Left lung (tissue), 10 donors: ENCODE measurements around the gene SLC6A19. TPM values are rescaled to one million over a fixed set of nuclear protein-coding genes. Genes with fewer than 3 reads are reported as not detected.

Experiments
- ATAC-seq: fragments of 200-7000 bp; cut with Tn5 transposase; one replicate; pipeline ENCODE4 v1.9.1; 2020; ENCODE audit warnings: moderate library complexity
- DNase-seq, 4 donors: peaks; one replicate each; pipeline ENCODE4 v3.0.0-alpha.2; 2013 to 2020
- H3K27ac ChIP-seq, 2 donors: fragments of 200-600 bp; sonication (generic) in 1 of 2; one replicate each; pipeline versions ENCODE4 v1.5.0 to v1.8.0; 2020 to 2021
- H3K27me3 ChIP-seq, 2 donors: fragments of 200-600 bp; sonication (generic) in 1 of 2; one replicate each; pipeline versions ENCODE4 v1.5.0 to v1.8.0; 2020 to 2021
- H3K36me3 ChIP-seq, 2 donors: fragments of 200-600 bp; sonication (generic) in 1 of 2; one replicate each; pipeline versions ENCODE4 v1.5.0 to v1.8.0; 2020 to 2021
- H3K4me1 ChIP-seq, 2 donors: fragments of 200-600 bp; one replicate each; pipeline ENCODE4 v1.8.0; 2021
- H3K4me3 ChIP-seq, 2 donors: fragments of 200-600 bp; sonication (generic) in 1 of 2; one replicate each; pipeline versions ENCODE4 v1.5.0 to v1.8.0; 2020 to 2021; ENCODE audit warnings: mild to moderate bottlenecking in 1 of 2
- H3K9me3 ChIP-seq, 2 donors: fragments of 200-600 bp; sonication (generic) in 1 of 2; one replicate each; pipeline versions ENCODE4 v1.5.0 to v1.8.0; 2020 to 2021
- CTCF ChIP-seq, 2 donors: fragments of 200-600 bp; sonication (generic) in 1 of 2; IDR thresholded peaks; one replicate each; pipeline versions ENCODE4 v1.5.0 to v1.8.0; 2021; ENCODE audit warnings: antibody characterized with exemption in 2 of 2
- intact Hi-C, 2 donors: fragments of 100-400 bp; cut with DNase I; formaldehyde crosslinking; loops; one replicate each; pipeline versions ENCODE4 v1.11.2 to v1.14.2; 2022
- polyA plus RNA-seq, 6 donors: library from polyadenylated mRNA; unstranded; fragments of 120-200 nt; gene quantifications; one replicate each; pipeline ENCODE4 v1.2.1, GENCODE V29; 2013; ENCODE audit not compliant: insufficient read length in 6 of 6
- total RNA-seq, 2 donors: library from RNA; stranded (reverse); fragmentation: NEBNext Ultra II Directional; extraction: Animal tissue kit (Norgen Biotek cat#: 25700); gene quantifications; one replicate each; pipeline ENCODE4 v1.2.1, GENCODE V29; 2021
- donor health status: DM: no; HTN: yes; CAD: no.
- donor health status: DM: no; HTN: no; CAD: no.

The SLC6A19 gene
- total and polyA plus RNA-seq, 8 donors, result 0.04 to 0.54 (median 0.19) TPM; not detected in 2

GRCh38 chr5:1162751-1163150 lies 38.6 kb upstream of the SLC6A19 start:
- no peaks in the 10 kb centered on the region for H3K36me3 ChIP-seq
- peaks cover 0 to 5% of the 10 kb centered on the region in 2 donors for H3K4me1 ChIP-seq
- intact Hi-C loops, result loop anchor here in 1 of 2 donors (10.0 kb wide), 1 partner anchor 492 kb away; no protein-coding TSS in a partner anchor
- H3K27me3 ChIP-seq, result peaks cover 0 to 15% of the 10 kb centered on the region in 2 donors
- ATAC-seq (no peak), DNase-seq (peak in 1 of 4 donors; percentile 55)
- H3K27ac ChIP-seq, result no peak overlapping the region
- no peak overlapping the region for H3K4me3 ChIP-seq
- no peak for TF ChIP-seq CTCF (IDR thresholded peaks at IDR 0.05)
- H3K9me3 ChIP-seq, result no peaks in the 10 kb centered on the region

DNA sequence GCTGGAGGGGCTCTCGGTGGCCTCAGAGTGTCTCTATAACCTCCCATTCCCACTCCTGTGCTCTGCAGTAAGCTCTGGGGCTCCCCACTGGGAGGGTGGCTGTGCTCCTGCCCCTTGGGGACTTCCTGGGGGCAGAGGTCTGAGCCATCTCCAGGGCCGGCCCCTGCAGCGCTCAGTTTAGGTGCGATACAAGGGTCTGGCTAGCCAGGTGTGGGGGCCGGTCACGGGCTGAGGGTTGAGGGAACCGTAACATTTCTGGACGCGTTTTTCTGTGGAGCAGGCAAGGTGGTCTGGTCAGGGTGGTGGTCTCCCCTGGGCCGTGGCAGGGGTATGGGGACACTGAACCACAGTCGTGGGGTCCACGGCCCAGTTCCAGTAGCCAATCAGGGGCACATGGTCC lies 38.0 kb upstream of the SLC6A19 start:
- H3K4me1 ChIP-seq, result peaks cover 0 to 12% of the 10 kb centered on the region in 2 donors
- no peaks in the 10 kb centered on the region for H3K9me3 ChIP-seq
- no peaks in the 10 kb centered on the region for H3K36me3 ChIP-seq
- H3K27me3 ChIP-seq, result peaks cover 0 to 12% of the 10 kb centered on the region in 2 donors
- ATAC-seq (no peak), DNase-seq (peak in 1 of 4 donors; percentile 65)
- intact Hi-C loops, result loop anchor here in 1 of 2 donors (10.0 kb wide), 1 partner anchor 491 kb away; no protein-coding TSS in a partner anchor
- H3K4me3 ChIP-seq, result no peak overlapping the region
- H3K27ac ChIP-seq, result no peak overlapping the region
- TF ChIP-seq CTCF (IDR thresholded peaks at IDR 0.05), result no peak

DNA sequence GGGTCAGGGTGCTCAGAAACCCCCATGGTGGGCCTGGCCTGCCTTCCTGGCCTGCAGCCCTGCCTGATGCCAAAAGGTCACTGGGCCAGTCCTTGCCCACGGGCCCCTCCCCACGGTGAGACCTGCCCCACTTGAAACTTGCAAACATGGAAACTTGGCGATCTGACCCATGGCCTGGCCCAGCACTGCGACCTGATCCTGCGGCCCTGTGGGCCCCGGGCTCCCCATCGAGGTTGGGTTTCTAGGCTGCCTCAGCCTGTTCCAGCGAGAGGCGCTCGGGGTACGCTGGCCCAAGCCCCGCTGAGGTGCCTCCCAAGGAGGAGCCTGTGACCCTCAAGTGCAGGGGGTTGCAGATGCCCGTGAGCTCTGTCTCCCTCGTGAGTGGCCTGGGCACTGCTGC lies 37.5 kb upstream of the SLC6A19 start:
- H3K4me3 ChIP-seq, result no peak overlapping the region

GRCh38 chr5:1164696-1165630 lies 36.4 kb upstream of the SLC6A19 start:
- DNase-seq (peak in 1 of 4 donors; percentile 58), ATAC-seq (no peak)
- H3K4me3 ChIP-seq, result no peak overlapping the region
- no peaks in the 10 kb centered on the region for H3K36me3 ChIP-seq
- H3K4me1 ChIP-seq, result peaks cover 0 to 13% of the 10 kb centered on the region in 2 donors
- no peak for TF ChIP-seq CTCF (IDR thresholded peaks at IDR 0.05)
- no peak overlapping the region for H3K27ac ChIP-seq
- H3K27me3 ChIP-seq, result peaks cover 0 to 8% of the 10 kb centered on the region in 2 donors
- H3K9me3 ChIP-seq, result no peaks in the 10 kb centered on the region
- intact Hi-C loops, result loop anchor here (5.0 to 10.0 kb wide), 2 partner anchors 477 to 490 kb away; no protein-coding TSS in a partner anchor

More for the DNA sequence above, 37.5 kb upstream of the SLC6A19 start:
- peak in 1 of 4 donors; percentile 76 for DNase-seq
- Histone ChIP-seq H3K36me3 (no peaks in the 10 kb centered on the region), H3K4me1 (peaks cover 0 to 13% of the 10 kb centered on the region in 2 donors), H3K27ac (no peak overlapping the region), H3K9me3 (no peaks in the 10 kb centered on the region), H3K27me3 (peaks cover 0 to 8% of the 10 kb centered on the region in 2 donors)
- TF ChIP-seq CTCF (IDR thresholded peaks at IDR 0.05), result no peak
- intact Hi-C loops, result loop anchor here in 1 of 2 donors (10.0 kb wide), 1 partner anchor 491 kb away; no protein-coding TSS in a partner anchor
- no peak for ATAC-seq

GRCh38 chr5:1165864-1166263 lies 35.5 kb upstream of the SLC6A19 start:
- ATAC-seq (no peak), DNase-seq (no peak)
- Histone ChIP-seq H3K36me3 (no peaks in the 10 kb centered on the region), H3K9me3 (no peaks in the 10 kb centered on the region), H3K27ac (no peak overlapping the region), H3K4me1 (peaks cover 0 to 13% of the 10 kb centered on the region in 2 donors), H3K4me3 (no peak overlapping the region), H3K27me3 (peaks cover 0 to 8% of the 10 kb centered on the region in 2 donors)
- intact Hi-C loops, result loop anchor here (5.0 to 10.0 kb wide), 2 partner anchors 476 to 489 kb away; no protein-coding TSS in a partner anchor
- no peak for TF ChIP-seq CTCF (IDR thresholded peaks at IDR 0.05)
